HUES48 (cell line): ENCODE measurements around the gene PTPRN2.

Experiments
- H3K27ac ChIP-seq: one replicate; pipeline ENCODE4 v1.7.0; 2013; ENCODE audit warnings: low read depth, low read length, inconsistent platforms
- H3K27me3 ChIP-seq: 2 replicates; pipeline ENCODE4 v1.6.1; 2013; ENCODE audit warnings: mild to moderate bottlenecking, low read length; ENCODE audit not compliant: control insufficient read depth, insufficient read depth
- H3K36me3 ChIP-seq: 2 replicates; pipeline ENCODE4 v1.6.1; 2013; ENCODE audit warnings: low read length; ENCODE audit not compliant: control insufficient read depth, insufficient read depth
- H3K4me1 ChIP-seq: 2 replicates; pipeline ENCODE4 v1.6.1; 2013; ENCODE audit warnings: mild to moderate bottlenecking, low read length; ENCODE audit not compliant: control insufficient read depth, insufficient read depth
- H3K4me3 ChIP-seq: 2 replicates; pipeline ENCODE4 v1.5.1; 2013; ENCODE audit warnings: mild to moderate bottlenecking, low read depth, low read length
- H3K9ac ChIP-seq: 2 replicates; pipeline ENCODE4 v1.6.1; 2013; ENCODE audit warnings: mild to moderate bottlenecking, low read depth, low read length, moderate library complexity
- H3K9me3 ChIP-seq: 2 replicates; pipeline ENCODE4 v1.6.1; 2013; ENCODE audit warnings: low read length; ENCODE audit not compliant: control insufficient read depth, insufficient read depth

PTPRN2 gene

DNA sequence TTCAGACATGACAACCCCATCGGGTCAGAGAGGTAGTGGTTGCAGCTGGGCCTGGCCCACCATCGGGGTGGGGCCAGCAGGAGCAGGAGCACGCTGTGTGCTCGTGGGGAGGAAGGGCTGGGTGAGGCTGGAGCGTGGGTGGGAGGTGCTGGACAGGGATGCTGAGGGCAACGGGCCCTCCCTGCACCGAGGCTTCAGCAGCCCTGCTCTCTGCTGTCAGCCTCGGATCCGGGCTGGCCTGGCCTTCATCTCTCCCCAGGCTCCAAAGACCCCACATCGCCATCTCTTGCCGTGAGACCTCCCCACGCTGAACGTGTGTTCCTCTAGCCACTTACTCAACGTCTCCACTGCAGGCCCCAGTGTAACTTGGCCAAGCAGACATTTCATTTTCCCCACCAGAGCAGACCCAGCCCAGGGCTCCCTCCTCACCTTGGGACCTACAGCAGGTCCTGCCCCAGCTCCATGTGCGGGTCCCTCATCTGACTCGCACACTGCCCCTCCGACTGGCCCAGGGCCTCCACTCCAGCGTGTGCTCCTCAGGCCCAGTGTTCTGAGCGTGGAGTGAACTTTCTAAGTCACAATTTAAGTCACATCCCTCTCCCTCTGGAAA lies 788.4 kb downstream of the PTPRN2 start:
- Histone ChIP-seq H3K27me3 (no peaks in the 10 kb centered on the region), H3K9ac (no peak overlapping the region), H3K36me3 (no peaks in the 10 kb centered on the region), H3K27ac (no peak overlapping the region), H3K9me3 (no peaks in the 10 kb centered on the region), H3K4me1 (peaks cover 7% of the 10 kb centered on the region), H3K4me3 (no peak overlapping the region)

DNA sequence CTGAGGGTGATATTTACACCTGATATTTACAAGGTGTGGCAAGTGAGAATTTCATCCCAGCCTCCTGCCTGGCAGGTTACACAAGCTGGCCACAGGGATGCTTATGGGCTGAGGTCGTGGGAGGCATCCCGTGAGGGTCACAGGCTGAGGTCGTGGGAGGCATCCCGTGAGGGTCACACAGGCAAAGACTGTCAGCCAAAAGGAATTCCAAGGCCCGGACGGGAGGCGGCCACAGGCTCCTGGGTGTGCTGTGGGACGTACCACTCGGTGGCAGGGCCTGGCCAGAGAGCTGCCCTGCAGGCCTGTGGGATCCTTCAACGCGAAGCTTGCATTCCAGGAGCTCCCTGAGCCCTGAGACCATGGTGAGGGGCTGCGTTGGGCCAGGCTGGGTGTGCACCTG lies 790.3 kb downstream of the PTPRN2 start:
- no peak overlapping the region for H3K4me3 ChIP-seq
- H3K4me1 ChIP-seq = peaks cover 17% of the 10 kb centered on the region
- H3K9ac ChIP-seq = no peak overlapping the region
- no peaks in the 10 kb centered on the region for H3K27me3 ChIP-seq
- no peak overlapping the region for H3K27ac ChIP-seq
- no peaks in the 10 kb centered on the region for H3K9me3 ChIP-seq
- no peaks in the 10 kb centered on the region for H3K36me3 ChIP-seq

- H3K9ac ChIP-seq = no peak overlapping the region
- peaks cover 19% of the 10 kb centered on the region for H3K4me1 ChIP-seq
- no peak overlapping the region for H3K27ac ChIP-seq
- H3K9me3 ChIP-seq = no peaks in the 10 kb centered on the region
- H3K4me3 ChIP-seq = no peak overlapping the region
- no peaks in the 10 kb centered on the region for H3K36me3 ChIP-seq
- H3K27me3 ChIP-seq = no peaks in the 10 kb centered on the region
Observed at GRCh38 chr7:157796846-157797245, 790.8 kb downstream of the PTPRN2 start.

- Histone ChIP-seq H3K4me1 (peaks cover 19% of the 10 kb centered on the region), H3K27me3 (no peaks in the 10 kb centered on the region), H3K9me3 (no peaks in the 10 kb centered on the region), H3K9ac (no peak overlapping the region), H3K36me3 (no peaks in the 10 kb centered on the region), H3K4me3 (no peak overlapping the region), H3K27ac (no peak overlapping the region)
Observed at GRCh38 chr7:157795643-157796042, 792.0 kb downstream of the PTPRN2 start.

DNA sequence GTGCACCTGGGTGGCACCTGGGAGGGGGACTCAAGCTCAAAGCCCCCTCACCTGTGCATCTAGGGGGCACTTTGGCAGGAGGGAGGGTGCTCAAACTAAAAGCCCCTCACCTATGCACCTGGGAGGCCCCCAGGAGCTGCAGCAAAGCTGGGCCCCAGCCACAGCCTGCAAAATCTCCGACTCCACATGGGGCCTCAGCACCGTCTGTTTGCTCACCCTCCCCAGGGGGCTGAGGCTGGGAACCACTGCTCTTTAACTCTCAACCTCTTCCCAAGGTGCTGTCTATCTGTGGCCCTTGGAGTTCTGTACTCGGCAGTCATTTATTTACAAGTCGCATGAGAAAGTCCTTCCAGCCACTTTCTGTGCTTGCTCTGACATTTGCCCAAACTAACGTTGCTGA lies 792.4 kb downstream of the PTPRN2 start:
- no peak overlapping the region for H3K27ac ChIP-seq
- H3K4me3 ChIP-seq = no peak overlapping the region
- H3K36me3 ChIP-seq = no peaks in the 10 kb centered on the region
- no peaks in the 10 kb centered on the region for H3K27me3 ChIP-seq
- H3K4me1 ChIP-seq = peaks cover 19% of the 10 kb centered on the region
- no peak overlapping the region for H3K9ac ChIP-seq
- no peaks in the 10 kb centered on the region for H3K9me3 ChIP-seq

DNA sequence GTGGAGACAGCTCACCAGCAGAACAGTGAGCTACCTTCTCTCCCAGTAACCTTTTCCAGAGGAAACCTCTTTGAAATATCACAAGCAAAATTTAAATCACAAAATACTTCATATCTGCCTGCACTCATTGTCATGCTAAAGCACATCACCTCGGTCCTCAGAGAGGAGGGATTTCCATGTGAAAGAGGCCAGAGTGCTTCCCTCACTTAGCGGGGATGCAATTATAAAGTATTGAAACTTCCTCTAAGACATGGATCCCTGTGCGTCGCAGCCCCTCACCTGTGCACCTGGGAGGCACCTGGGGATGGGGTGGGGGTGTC lies 792.9 kb downstream of the PTPRN2 start:
- no peak overlapping the region for H3K9ac ChIP-seq
- H3K4me1 ChIP-seq = peaks cover 19% of the 10 kb centered on the region
- H3K9me3 ChIP-seq = no peaks in the 10 kb centered on the region
- H3K4me3 ChIP-seq = no peak overlapping the region
- no peaks in the 10 kb centered on the region for H3K27me3 ChIP-seq
- no peaks in the 10 kb centered on the region for H3K36me3 ChIP-seq
- peak overlapping the region; percentile 27 for H3K27ac ChIP-seq

- Histone ChIP-seq H3K4me1 (peaks cover 19% of the 10 kb centered on the region), H3K9me3 (no peaks in the 10 kb centered on the region), H3K27ac (peak overlapping the region; percentile 27), H3K4me3 (no peak overlapping the region), H3K36me3 (no peaks in the 10 kb centered on the region), H3K9ac (no peak overlapping the region), H3K27me3 (no peaks in the 10 kb centered on the region)
Observed at GRCh38 chr7:157793973-157794745, 793.5 kb downstream of the PTPRN2 start.

GRCh38 chr7:157793087-157793353 lies 794.6 kb downstream of the PTPRN2 start:
- Histone ChIP-seq H3K36me3 (no peaks in the 10 kb centered on the region), H3K27me3 (no peaks in the 10 kb centered on the region), H3K9me3 (no peaks in the 10 kb centered on the region), H3K9ac (no peak overlapping the region), H3K27ac (no peak overlapping the region), H3K4me1 (peaks cover 19% of the 10 kb centered on the region), H3K4me3 (no peak overlapping the region)

DNA sequence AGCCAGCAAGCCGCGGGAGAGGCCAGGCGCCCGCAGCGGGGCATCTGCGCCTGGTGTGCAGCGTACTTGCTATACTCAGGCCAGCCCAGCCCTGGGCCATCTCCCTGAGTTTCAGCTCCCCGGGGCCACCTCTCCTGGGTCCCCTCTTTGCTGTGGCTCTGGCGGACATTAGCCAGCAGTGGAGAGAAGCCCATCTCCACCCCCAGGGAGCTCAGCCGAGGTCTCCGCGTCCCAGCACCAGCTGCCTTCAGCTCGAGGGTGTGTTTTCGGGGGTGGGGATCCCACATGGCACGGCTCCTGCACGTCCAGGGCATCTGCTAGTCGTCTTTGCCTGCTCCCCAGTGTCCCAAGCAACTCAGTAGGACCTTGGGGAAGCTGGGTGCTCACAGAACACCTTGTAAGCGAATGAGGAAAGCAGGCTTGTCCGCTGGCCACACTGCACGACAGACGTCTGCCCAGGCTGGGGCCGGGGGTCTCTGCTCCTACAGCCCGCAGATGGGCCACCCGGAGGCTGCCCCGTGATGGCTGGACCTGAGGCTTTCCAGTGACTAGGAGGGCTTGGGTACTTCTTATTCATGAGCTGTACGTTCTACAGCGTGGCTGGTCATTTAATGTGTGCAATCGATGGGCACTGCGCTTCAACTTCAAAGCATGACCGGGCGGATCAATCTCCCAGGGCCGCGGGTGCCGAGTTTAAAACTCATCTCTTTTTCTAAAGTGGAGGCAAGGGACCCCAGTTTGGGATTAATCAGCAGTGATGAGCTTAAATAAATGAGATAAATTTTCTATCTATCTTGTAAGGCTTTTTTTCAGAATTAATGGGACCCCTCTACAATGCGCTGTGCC lies 795.2 kb downstream of the PTPRN2 start:
- Histone ChIP-seq H3K4me3 (no peak overlapping the region), H3K36me3 (no peaks in the 10 kb centered on the region), H3K27ac (no peak overlapping the region), H3K9ac (no peak overlapping the region), H3K4me1 (peaks cover 19% of the 10 kb centered on the region), H3K9me3 (no peaks in the 10 kb centered on the region), H3K27me3 (no peaks in the 10 kb centered on the region)

DNA sequence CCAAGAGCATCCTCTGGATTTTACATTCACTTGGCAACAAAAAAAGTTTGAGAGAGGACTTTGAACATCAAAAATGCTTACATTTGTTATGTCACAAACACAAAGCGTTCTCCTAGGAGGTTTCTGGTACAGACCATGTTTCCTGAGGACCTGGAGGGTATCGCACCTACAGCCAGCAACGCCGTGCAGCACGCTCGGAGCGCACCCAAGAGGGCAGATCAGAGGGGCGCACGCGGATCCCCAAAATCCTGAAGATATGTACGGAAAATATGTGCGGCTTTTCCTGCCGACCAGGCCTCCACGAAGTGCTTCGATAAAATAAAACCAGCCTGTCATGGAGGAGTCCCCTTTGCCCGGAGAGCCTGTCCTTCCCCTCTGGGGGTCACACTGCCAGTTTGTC lies 796.0 kb downstream of the PTPRN2 start:
- Histone ChIP-seq H3K9ac (no peak overlapping the region), H3K4me3 (no peak overlapping the region), H3K27me3 (no peaks in the 10 kb centered on the region), H3K9me3 (no peaks in the 10 kb centered on the region), H3K27ac (no peak overlapping the region), H3K4me1 (peaks cover 19% of the 10 kb centered on the region), H3K36me3 (no peaks in the 10 kb centered on the region)

GRCh38 chr7:157791261-157791660 lies 796.4 kb downstream of the PTPRN2 start:
- Histone ChIP-seq H3K27ac (no peak overlapping the region), H3K9me3 (no peaks in the 10 kb centered on the region), H3K27me3 (no peaks in the 10 kb centered on the region), H3K4me1 (peaks cover 19% of the 10 kb centered on the region), H3K9ac (no peak overlapping the region), H3K4me3 (no peak overlapping the region), H3K36me3 (no peaks in the 10 kb centered on the region)
